Ishikawa (cell line): ENCODE data around the gene CKB.

Experiments
- CEBPB ChIP-seq: IDR thresholded peaks from 2 replicates; pipeline ENCODE4 v1.6.1; 2012
- CREB1 ChIP-seq: IDR thresholded peaks from 2 replicates; pipeline ENCODE4 v1.6.1; 2012; ENCODE audit warnings: low read depth
- EGR1 ChIP-seq: IDR thresholded peaks from 2 replicates; pipeline ENCODE4 v1.6.1; 2012
- EP300 ChIP-seq: IDR thresholded peaks from 2 replicates; pipeline ENCODE4 v1.6.1; 2012; ENCODE audit warnings: borderline replicate concordance
- FOXM1 ChIP-seq: IDR thresholded peaks from 2 replicates; pipeline ENCODE4 v1.6.1; 2012; ENCODE audit warnings: low read depth, borderline replicate concordance
- NFIC ChIP-seq: IDR thresholded peaks from 2 replicates; pipeline ENCODE4 v1.6.1; 2012
- RAD21 ChIP-seq: IDR thresholded peaks from 2 replicates; pipeline ENCODE4 v1.6.1; 2012; ENCODE audit warnings: low read depth
- TAF1 ChIP-seq: IDR thresholded peaks from 2 replicates; pipeline ENCODE4 v1.6.1; 2012; ENCODE audit warnings: low read depth, mild to moderate bottlenecking
- TCF12 ChIP-seq: IDR thresholded peaks from 2 replicates; pipeline ENCODE4 v1.6.1; 2012; ENCODE audit warnings: low read depth
- TEAD4 ChIP-seq: IDR thresholded peaks from 2 replicates; pipeline ENCODE4 v1.6.1; 2012
- YY1 ChIP-seq: IDR thresholded peaks from 2 replicates; pipeline ENCODE4 v1.6.1; 2012; ENCODE audit warnings: low read depth
- ZBTB7A ChIP-seq: IDR thresholded peaks from 2 replicates; pipeline ENCODE4 v1.6.1; 2012; ENCODE audit warnings: low read depth
- TF ChIP-seq, protein P1 (sequence below): IDR thresholded peaks from 2 replicates; pipeline ENCODE4 v1.6.1; 2012; ENCODE audit warnings: low read depth, mild to moderate bottlenecking
- TF ChIP-seq, protein P2 (sequence below): IDR thresholded peaks from 2 replicates; pipeline ENCODE4 v1.6.1; 2012
- TF ChIP-seq, protein P3 (sequence below): IDR thresholded peaks from 2 replicates; pipeline ENCODE4 v1.6.1; 2012

Gene CKB

DNA sequence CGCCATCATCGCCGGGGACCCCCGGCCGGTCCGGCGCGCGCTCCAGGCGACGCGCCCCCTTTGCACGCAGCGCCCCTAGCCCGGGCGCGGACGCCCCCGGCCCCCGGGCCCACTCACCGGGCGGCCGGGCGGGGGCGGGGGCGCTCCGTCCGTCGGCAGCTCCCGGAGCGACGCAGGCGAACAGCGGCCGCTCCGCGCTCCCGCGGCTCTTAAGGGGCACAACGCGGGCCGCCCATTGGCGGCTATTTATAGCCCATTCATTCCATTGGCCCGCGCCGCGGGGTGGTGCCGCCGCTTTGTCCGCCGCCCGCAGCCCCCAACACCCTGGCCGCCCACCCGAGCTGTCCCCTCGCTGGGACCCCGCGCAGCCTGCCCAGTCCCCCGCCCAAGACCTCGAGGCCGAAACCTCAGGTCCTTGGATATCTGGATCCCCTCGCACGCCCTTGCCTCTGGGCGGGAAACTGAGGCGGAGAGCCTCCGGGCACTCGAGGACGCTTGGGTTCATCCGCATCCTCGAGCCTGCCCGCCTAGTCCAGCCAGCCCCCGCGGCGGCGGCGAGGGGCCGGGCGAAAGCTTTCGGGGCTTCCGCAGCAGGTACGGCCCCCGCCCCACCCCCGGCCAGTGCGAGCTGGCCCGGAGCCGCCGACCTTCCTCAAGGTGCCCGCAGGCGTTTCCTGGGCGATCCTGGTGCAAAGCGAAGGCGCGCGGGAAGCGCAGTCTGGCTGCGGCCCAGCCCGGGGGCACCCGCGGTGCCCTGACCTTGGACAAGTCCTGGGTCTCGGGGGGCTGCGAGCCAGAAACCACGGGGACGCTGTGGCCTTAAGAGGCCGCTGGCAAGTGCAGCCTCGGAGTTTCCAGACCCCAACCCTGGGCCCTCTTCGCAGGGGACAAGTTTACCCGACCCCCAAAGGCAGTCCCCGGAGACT lies at the start of gene CKB:
CKB (minus strand) TSS at position 182 of the 926 bp plus-strand sequence. CDS start 337 bp downstream, outside the sequence.
- TF ChIP-seq CEBPB: no peak
- no peak for TF ChIP-seq TEAD4
- TF ChIP-seq, protein P1, sequence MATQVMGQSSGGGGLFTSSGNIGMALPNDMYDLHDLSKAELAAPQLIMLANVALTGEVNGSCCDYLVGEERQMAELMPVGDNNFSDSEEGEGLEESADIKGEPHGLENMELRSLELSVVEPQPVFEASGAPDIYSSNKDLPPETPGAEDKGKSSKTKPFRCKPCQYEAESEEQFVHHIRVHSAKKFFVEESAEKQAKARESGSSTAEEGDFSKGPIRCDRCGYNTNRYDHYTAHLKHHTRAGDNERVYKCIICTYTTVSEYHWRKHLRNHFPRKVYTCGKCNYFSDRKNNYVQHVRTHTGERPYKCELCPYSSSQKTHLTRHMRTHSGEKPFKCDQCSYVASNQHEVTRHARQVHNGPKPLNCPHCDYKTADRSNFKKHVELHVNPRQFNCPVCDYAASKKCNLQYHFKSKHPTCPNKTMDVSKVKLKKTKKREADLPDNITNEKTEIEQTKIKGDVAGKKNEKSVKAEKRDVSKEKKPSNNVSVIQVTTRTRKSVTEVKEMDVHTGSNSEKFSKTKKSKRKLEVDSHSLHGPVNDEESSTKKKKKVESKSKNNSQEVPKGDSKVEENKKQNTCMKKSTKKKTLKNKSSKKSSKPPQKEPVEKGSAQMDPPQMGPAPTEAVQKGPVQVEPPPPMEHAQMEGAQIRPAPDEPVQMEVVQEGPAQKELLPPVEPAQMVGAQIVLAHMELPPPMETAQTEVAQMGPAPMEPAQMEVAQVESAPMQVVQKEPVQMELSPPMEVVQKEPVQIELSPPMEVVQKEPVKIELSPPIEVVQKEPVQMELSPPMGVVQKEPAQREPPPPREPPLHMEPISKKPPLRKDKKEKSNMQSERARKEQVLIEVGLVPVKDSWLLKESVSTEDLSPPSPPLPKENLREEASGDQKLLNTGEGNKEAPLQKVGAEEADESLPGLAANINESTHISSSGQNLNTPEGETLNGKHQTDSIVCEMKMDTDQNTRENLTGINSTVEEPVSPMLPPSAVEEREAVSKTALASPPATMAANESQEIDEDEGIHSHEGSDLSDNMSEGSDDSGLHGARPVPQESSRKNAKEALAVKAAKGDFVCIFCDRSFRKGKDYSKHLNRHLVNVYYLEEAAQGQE: no peak
- TF ChIP-seq TCF12: no peak
- TF ChIP-seq CREB1: no peak
- no peak for TF ChIP-seq EGR1
- no peak for TF ChIP-seq RAD21
- TF ChIP-seq NFIC: no peak

GRCh38 chr14:103569408-103569807 lies 46.8 kb upstream of the CKB start:
- TF ChIP-seq CEBPB: no peak
- TF ChIP-seq, protein P2, sequence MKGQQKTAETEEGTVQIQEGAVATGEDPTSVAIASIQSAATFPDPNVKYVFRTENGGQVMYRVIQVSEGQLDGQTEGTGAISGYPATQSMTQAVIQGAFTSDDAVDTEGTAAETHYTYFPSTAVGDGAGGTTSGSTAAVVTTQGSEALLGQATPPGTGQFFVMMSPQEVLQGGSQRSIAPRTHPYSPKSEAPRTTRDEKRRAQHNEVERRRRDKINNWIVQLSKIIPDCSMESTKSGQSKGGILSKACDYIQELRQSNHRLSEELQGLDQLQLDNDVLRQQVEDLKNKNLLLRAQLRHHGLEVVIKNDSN: no peak
- no peak for TF ChIP-seq NFIC
- no peak for TF ChIP-seq TAF1
- TF ChIP-seq RAD21: no peak
- TF ChIP-seq ZBTB7A: no peak
- no peak for TF ChIP-seq EGR1
- TF ChIP-seq TCF12: no peak
- no peak for TF ChIP-seq YY1
- TF ChIP-seq TEAD4: no peak
- TF ChIP-seq, protein P1: no peak
- no peak for TF ChIP-seq EP300
- TF ChIP-seq CREB1: no peak
- TF ChIP-seq FOXM1: no peak
- TF ChIP-seq, protein P3, sequence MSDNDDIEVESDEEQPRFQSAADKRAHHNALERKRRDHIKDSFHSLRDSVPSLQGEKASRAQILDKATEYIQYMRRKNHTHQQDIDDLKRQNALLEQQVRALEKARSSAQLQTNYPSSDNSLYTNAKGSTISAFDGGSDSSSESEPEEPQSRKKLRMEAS: no peak

DNA sequence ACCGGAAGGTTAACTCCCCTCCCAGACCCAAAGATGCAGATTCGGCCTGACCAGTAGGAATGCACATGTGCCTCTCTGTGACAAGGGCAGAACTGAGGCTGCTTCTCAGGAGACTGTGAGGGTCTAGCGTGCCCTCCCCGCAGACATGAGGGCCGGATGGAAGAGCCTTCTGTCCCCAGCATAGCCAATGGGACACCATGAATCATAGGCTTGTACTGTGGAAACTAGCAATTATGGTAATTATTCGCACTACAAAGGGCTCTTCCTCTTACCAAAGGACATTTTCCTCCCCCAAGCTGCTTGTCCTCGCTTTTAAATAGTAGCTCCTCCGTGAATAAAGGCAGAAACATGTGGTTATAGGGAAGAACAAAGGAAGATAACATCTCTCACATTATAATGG lies 46.3 kb upstream of the CKB start:
- no peak for TF ChIP-seq RAD21
- no peak for TF ChIP-seq FOXM1
- TF ChIP-seq CREB1: no peak
- no peak for TF ChIP-seq NFIC
- TF ChIP-seq TEAD4: no peak
- TF ChIP-seq EGR1: no peak
- no peak for TF ChIP-seq YY1
- no peak for TF ChIP-seq ZBTB7A
- TF ChIP-seq, protein P3: no peak
- TF ChIP-seq, protein P2: no peak
- TF ChIP-seq TAF1: no peak
- no peak for TF ChIP-seq CEBPB
- no peak for TF ChIP-seq TCF12
- TF ChIP-seq, protein P1: no peak
- no peak for TF ChIP-seq EP300
